NCI-H2081 (cell line): Measurements from ENCODE around the gene ZFHX2.

ENCODE experiments used
- DNase-seq, 2 experiments: peaks; one replicate each; lab custom pipeline; 2025; lab: John Stamatoyannopoulos, UW

ZFHX2 gene

GRCh38 chr14:23572836-23573235 lies 21.3 kb upstream of the ZFHX2 start:
- DNase-seq: no peak

GRCh38 chr14:23572524-23572828 lies 20.9 kb upstream of the ZFHX2 start:
- DNase-seq: no peak

- no peak for DNase-seq
Observed at GRCh38 chr14:23571701-23572523, 20.3 kb upstream of the ZFHX2 start.

- DNase-seq: no peak
Observed at GRCh38 chr14:23570806-23571483, 19.4 kb upstream of the ZFHX2 start.

GRCh38 chr14:23569443-23570151 lies 18.0 kb upstream of the ZFHX2 start:
- DNase-seq: peak in 1 of 2 experiments; percentile 38

DNA sequence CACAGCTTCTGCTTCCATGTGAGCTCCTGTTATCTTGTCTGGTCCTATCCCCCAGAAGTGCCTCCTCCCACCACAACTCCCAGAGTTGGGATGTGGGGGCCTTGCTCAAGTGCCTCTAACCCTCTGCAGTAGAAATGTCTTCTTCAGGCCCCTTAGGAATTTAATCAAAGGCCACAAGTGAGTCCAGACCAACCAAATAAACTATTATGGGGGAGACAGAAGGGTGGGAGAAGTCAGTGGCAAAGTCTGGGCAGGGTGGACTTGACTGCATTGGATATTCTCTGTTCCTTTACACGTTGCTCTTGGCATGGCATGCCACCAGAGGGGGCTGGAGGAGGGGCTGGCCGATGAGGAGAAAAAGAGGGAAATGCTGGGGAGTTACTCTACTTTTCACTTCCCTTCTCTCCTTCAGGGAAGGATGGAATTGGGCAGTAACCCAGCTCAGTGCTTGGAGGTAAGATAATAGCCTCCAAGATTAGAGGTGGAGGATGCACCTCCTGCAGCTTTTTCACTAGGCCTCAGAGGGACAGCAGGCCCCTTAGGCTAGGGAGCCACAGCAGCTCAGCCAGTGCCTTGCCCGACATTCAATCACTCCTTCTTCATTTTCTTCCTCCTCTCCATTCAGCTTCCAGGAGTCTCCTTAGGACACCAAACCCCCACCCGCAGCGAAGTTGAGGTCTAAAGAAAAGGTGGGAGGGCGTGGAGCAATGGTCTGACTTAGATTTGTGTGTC lies 17.2 kb upstream of the ZFHX2 start:
- peak in 1 of 2 experiments; percentile 6 for DNase-seq

DNA sequence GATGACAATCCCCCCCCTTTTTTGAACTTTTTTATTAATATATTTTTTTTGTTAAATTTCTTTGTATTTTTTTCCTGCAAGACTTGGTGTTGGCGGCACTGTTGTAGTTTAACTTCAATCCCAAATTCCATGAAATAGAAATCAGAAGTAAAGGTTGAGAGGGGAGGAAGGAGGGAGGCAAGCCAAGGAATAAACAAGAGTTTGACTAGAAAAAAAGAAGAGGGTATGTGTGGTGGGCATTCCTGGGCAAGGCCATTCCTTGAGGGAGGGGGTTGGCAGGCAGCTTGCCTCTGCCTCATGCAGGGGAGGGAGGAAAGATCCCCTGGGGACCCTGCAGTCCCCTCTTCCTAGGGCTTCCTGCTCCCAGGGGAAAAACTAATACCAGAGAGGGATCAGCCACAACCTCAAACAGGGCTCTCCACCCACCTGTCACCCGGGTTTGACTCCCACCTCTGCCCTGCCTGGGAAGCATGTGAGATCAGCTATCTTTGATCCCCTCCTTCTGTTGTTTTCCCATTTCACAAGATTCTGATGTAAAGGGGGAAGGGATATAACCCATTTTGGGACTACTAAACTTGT lies 16.5 kb upstream of the ZFHX2 start:
- DNase-seq: no peak

GRCh38 chr14:23567186-23568020 lies 15.8 kb upstream of the ZFHX2 start, which contains the start of gene AP1G2:
Gene AP1G2 (minus strand): TSS chr14:23567791. CDS start chr14:23567314, 477 bp downstream.
- peak; percentile 80 to 87 for DNase-seq

GRCh38 chr14:23566778-23567185 lies 15.2 kb upstream of the ZFHX2 start:
- DNase-seq: no peak

DNA sequence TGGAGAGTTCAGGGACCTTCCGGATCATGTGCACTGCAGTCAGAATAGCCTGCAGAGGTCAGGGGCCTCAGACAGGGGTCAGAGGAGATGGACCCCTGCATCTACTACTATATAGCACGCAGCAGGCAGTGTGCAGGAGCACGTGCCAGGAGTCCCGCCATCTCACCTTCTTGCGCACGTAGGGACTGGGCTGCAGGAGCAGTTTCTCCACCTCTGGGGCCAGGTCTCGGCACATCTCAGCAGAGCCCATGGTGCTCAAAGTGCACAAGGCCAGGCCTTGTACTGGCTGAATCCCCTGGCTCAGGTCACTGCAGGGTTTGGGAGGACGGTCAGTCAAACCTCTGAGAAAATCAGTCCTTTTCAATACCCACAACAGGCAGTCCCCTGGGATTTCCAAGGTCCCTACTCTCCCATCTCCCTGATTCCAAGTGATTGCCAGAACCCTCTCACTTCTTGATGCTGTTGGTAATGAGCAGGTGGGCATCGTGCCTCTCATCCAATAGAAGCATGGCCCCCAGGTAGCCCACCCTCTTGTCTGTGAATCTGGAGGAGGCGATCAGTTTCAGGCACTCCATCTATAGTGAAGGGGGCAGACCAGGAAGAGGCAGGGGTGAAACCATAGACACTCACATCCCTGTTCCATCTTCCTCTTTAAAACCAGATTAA lies 14.7 kb upstream of the ZFHX2 start:
- DNase-seq: no peak

GRCh38 chr14:23565626-23566025 lies 14.1 kb upstream of the ZFHX2 start:
- DNase-seq: no peak

DNA sequence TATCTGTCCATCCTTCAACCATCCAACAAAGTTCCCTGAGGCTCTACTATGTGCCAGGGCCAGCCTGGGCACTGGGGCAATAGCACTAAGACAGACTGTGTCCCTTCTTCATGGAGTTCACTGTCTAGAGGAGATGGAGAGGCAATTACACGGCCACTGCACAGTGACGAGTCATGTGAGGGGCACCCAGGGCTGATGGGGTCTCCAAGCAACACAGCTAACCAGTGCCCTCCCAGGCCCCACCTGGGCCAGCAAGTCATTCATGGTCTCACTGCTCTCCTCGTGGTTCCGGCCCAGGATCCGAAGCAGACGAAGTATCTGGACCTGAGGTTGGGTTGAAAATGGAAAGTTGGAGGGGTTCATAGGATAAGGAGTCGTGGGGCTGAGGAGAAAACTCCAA lies 13.3 kb upstream of the ZFHX2 start:
- DNase-seq: no peak

DNA sequence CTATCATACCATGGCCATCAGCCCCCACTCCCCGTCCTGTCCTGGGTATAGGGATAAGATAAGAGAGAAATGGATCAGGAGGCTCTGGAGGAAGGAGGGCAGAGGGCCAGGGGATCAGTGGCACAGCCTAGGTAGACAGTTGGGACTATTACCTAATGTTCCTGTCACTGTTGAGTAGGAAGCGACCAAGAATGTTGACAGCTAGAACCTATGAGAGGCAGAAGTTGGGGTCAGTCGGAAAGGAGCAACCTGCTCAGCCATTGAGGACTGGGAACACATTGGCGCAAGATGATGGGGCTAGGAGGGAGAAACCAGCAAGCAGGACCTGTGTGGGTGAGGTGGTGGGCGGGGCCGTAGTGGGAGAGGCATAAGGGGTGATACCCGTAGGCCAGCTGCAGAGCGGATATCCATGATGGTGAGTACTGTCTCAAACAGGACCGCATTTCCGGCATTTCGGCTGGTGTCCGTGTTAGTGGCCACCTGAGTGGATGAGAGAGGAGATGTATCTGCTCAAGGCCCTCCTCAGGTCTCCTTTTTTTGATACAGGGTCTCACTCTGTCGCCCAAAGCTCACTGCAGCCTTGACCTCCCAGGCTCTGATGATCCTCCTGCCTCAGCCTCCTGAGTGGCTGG lies 12.7 kb upstream of the ZFHX2 start:
- no peak for DNase-seq

DNA sequence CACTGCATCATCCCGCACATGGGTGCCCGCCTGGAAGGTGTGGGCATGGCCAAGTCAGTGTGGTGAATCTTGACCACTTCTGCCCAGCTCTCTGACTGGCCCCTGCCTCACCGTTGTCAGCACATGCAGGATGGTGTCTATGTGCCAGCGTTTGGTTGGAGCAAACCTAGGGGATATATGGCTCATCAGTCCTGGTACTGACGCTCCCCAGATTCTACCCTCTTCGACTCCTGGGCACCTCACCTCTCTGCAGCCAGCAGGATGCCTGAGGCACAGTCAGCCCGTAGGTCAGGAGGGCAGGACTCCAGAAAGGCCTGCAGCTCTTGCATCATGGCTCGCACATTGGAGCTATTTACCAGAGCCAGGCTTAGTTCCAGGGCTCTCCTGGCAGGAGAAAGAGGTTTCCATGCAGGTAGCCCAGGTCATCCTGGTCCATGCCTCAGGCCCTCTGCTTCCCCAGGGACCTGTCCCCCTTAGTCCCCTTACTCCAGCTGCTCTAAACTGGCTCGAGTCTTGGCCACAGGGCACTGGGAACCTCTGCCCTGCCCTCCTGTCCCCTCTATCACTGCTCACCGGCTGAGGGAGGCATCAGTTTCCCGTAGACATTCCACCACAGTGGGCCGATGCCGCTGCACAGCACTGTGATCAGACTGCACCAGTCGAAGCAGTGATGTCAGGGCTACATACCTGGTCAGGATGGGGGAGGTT lies 12.1 kb upstream of the ZFHX2 start:
- no peak for DNase-seq

- DNase-seq: peak; percentile 48 to 55
Observed at GRCh38 chr14:23562822-23563472, 11.4 kb upstream of the ZFHX2 start.

DNA sequence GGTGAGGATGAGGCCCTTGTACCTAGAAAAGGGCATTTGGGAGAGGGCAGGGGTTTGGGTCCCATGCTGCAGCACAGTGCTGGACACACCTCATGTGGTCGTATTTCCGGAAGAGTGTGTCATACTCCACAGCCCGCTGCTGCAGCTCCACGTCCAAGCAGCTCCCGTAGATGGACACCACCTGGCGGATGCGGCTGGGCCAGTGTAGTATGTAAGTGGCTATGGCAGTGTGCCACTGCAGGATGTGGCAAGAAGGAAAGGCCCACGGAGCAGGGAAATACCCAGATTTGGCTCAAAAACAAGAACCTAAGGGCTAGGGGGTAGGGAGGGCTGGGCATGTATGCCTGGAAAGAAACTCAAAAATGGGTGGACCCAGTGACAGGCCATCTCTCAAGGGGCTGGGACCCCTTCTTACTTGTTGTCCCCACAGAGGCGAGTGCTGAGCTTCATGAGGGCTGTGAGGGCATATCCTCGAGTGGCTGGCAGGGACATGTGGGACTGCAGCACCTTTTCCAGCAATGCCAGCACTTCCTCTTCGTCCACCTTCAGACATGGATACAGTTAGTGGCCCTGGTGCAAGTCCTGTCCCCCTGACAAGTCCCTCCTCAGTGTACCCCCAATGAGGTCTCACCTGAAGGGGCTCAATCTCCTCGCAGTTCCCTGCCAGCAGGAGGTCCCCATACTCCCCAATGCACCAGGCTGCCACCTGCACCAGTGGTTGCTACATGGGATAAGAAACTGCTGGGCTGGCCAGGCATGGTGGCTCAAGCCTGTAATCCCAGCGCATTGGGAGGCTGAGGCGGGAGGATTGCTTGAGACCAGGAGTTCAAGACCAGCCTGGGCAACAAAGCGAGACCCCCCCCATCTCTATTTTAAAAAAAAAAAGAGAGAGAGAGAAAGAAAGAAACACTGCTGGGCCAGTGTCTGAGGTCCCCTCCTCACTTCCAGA lies 10.6 kb upstream of the ZFHX2 start:
- no peak for DNase-seq

GRCh38 chr14:23561259-23561658 lies 9.7 kb upstream of the ZFHX2 start:
- DNase-seq: no peak
